H1 (cell line): ENCODE results near the gene TTC31. TPM values are rescaled to one million over a fixed set of nuclear protein-coding genes. Genes with fewer than 3 reads are reported as not detected.

Experiments used
- CTCF ChIA-PET: fragments of 300-600 bp; sonication (Branson Sonifier 250); formaldehyde crosslinking; loops from one replicate; lab custom pipeline; 2021; ENCODE audit not compliant: partially characterized antibody; lab: Charles Lee
- POLR2A ChIA-PET: fragments of 300-600 bp; sonication (Branson Sonifier 250); formaldehyde crosslinking; loops from one replicate; lab custom pipeline; 2021; ENCODE audit warnings: inconsistent platforms; ENCODE audit not compliant: partially characterized antibody; lab: Charles Lee
- DNase-seq, 2 experiments: peaks; one replicate each; pipeline versions ENCODE4 v3.0.0 to v3.0.0-alpha.2; 2010 to 2022; ENCODE audit warnings: low spot score in 2 of 2, low read depth in 1 of 2, mixed read lengths in 1 of 2
- FAIRE-seq: peaks from 2 replicates; lab custom pipeline; 2011; peaks lifted over from hg19 to GRCh38; lab: Jason Lieb, UNC
- H2AFZ ChIP-seq: 2 replicates; pipeline ENCODE4 v1.8.1; 2012; ENCODE audit warnings: low read length, inconsistent platforms
- H2AK5ac ChIP-seq: 2 replicates; pipeline ENCODE4 v1.6.1; 2013; ENCODE audit warnings: low read depth, low read length
- H2BK120ac ChIP-seq: replicated peaks from 2 replicates; pipeline ENCODE3; 2013; ENCODE audit warnings: low read depth, low read length, inconsistent platforms
- H2BK12ac ChIP-seq: 2 replicates; pipeline ENCODE4 v1.6.1; 2013; ENCODE audit warnings: low read depth, low read length
- H2BK15ac ChIP-seq: 2 replicates; pipeline ENCODE4 v1.6.1; 2013; ENCODE audit warnings: low read length
- H2BK20ac ChIP-seq: 2 replicates; pipeline ENCODE4 v1.6.1; 2013; ENCODE audit warnings: low read length
- H2BK5ac ChIP-seq: 2 replicates; pipeline ENCODE4 v1.6.1; 2013; ENCODE audit warnings: low read depth, low read length
- H3K14ac ChIP-seq: 2 replicates; pipeline ENCODE4 v1.6.1; 2013; ENCODE audit warnings: inconsistent platforms; ENCODE audit not compliant: insufficient read length
- H3K18ac ChIP-seq: 2 replicates; pipeline ENCODE4 v1.6.1; 2013; ENCODE audit warnings: low read length; ENCODE audit errors: extremely low read depth
- H3K23ac ChIP-seq: 2 replicates; pipeline ENCODE4 v1.6.1; 2013; ENCODE audit warnings: inconsistent platforms; ENCODE audit not compliant: insufficient read length
- H3K23me2 ChIP-seq: 2 replicates; pipeline ENCODE4 v1.6.1; 2013; ENCODE audit warnings: low read depth, low read length
- H3K27ac ChIP-seq: 2 replicates; pipeline ENCODE4 v1.6.1; 2011; ENCODE audit warnings: low read depth, low read length, inconsistent platforms
- H3K27me3 ChIP-seq, 4 experiments: replicated peaks in 1 of 4; 1 replicate in 1 of 4; 2 replicates in 3 of 4; pipeline versions ENCODE4 v1.6.1 to v1.8.1; 2011 to 2013; ENCODE audit warnings: low read length in 3 of 4, mild to moderate bottlenecking in 3 of 4, inconsistent platforms in 2 of 4, mixed read lengths in 2 of 4, moderate library complexity in 1 of 4; ENCODE audit not compliant: control insufficient read depth in 3 of 4, insufficient read depth in 3 of 4; ENCODE audit errors: extremely low read depth in 1 of 4
- H3K36me3 ChIP-seq, 4 experiments: 2 replicates each; pipeline versions ENCODE4 v1.6.1 to v1.8.1; 2011 to 2013; ENCODE audit warnings: mild to moderate bottlenecking in 4 of 4, low read length in 3 of 4, moderate library complexity in 2 of 4, control low read depth in 1 of 4, inconsistent platforms in 1 of 4; ENCODE audit not compliant: insufficient read depth in 4 of 4, control insufficient read depth in 2 of 4
- H3K4ac ChIP-seq: replicated peaks from 2 replicates; pipeline ENCODE3; 2013; ENCODE audit warnings: low read length, low read depth, mixed read lengths, inconsistent platforms; ENCODE audit not compliant: insufficient read length
- H3K4me1 ChIP-seq, 4 experiments: replicated peaks in 1 of 4; 1 replicate in 1 of 4; 2 replicates in 3 of 4; pipeline versions ENCODE4 v1.6.1 to v1.8.1; 2011 to 2013; ENCODE audit warnings: low read length in 3 of 4, inconsistent platforms in 2 of 4, mixed read lengths in 1 of 4; ENCODE audit not compliant: insufficient read depth in 4 of 4, control insufficient read depth in 3 of 4
- H3K4me2 ChIP-seq, 2 experiments: 2 replicates each; pipeline versions ENCODE4 v1.6.1 to v1.8.1; 2011 to 2013; ENCODE audit warnings: low read depth in 2 of 2, low read length in 2 of 2, control low read depth in 1 of 2, inconsistent platforms in 1 of 2, mild to moderate bottlenecking in 1 of 2; ENCODE audit not compliant: insufficient read depth in 1 of 2
- H3K4me3 ChIP-seq, 4 experiments: fragments of 200-600, 300-600 bp in 1 of 4; sonication (generic), shearing (Covaris generic), sonication (Bioruptor Twin) in 1 of 4; 2 replicates each; pipeline versions ENCODE4 v1.5.1 to v1.8.1; 2011 to 2016; ENCODE audit warnings: low read length in 4 of 4, low read depth in 3 of 4, control low read depth in 2 of 4, inconsistent platforms in 2 of 4, mild to moderate bottlenecking in 2 of 4, mixed read lengths in 1 of 4, moderate library complexity in 1 of 4; ENCODE audit not compliant: insufficient read depth in 2 of 4; ENCODE audit errors: extremely low read depth in 1 of 4
- H3K56ac ChIP-seq: replicated peaks from 2 replicates; pipeline ENCODE3; 2013; ENCODE audit warnings: low read depth, mild to moderate bottlenecking, mixed read lengths, low read length, inconsistent platforms; ENCODE audit not compliant: insufficient read length
- H3K79me1 ChIP-seq: 2 replicates; pipeline ENCODE4 v1.6.1; 2013; ENCODE audit warnings: low read depth, low read length, control low read depth
- H3K79me2 ChIP-seq, 2 experiments: 2 replicates each; pipeline versions ENCODE4 v1.6.1 to v1.8.1; 2012 to 2013; ENCODE audit warnings: low read length in 2 of 2, mild to moderate bottlenecking in 2 of 2, inconsistent platforms in 1 of 2; ENCODE audit not compliant: insufficient read depth in 2 of 2, control insufficient read depth in 1 of 2
- H3K9ac ChIP-seq, 4 experiments: replicated peaks in 1 of 4; 1 replicate in 1 of 4; 2 replicates in 3 of 4; pipeline versions ENCODE4 v1.6.1 to v1.8.1; 2011 to 2013; ENCODE audit warnings: low read depth in 3 of 4, low read length in 3 of 4, control low read depth in 2 of 4, mild to moderate bottlenecking in 2 of 4, moderate library complexity in 2 of 4, inconsistent platforms in 1 of 4; ENCODE audit errors: extremely low read depth in 1 of 4
- H3K9me3 ChIP-seq, 2 experiments: 2 replicates each; pipeline versions ENCODE4 v1.6.1 to v1.8.1; 2012 to 2013; ENCODE audit warnings: mild to moderate bottlenecking in 2 of 2, moderate library complexity in 2 of 2, control low read depth in 1 of 2, inconsistent platforms in 1 of 2, low read depth in 1 of 2, low read length in 1 of 2, mixed read lengths in 1 of 2; ENCODE audit not compliant: insufficient read depth in 2 of 2
- H4K20me1 ChIP-seq, 2 experiments: replicated peaks in 1 of 2; 2 replicates each; pipeline versions ENCODE3 to v1.8.1; 2011 to 2013; ENCODE audit warnings: inconsistent platforms in 2 of 2, low read length in 2 of 2, mild to moderate bottlenecking in 1 of 2; ENCODE audit not compliant: insufficient read depth in 2 of 2, control insufficient read depth in 1 of 2
- H4K5ac ChIP-seq: 2 replicates; pipeline ENCODE4 v1.6.1; 2013; ENCODE audit warnings: low read length, low read depth, mixed read lengths, inconsistent platforms; ENCODE audit not compliant: insufficient read length
- H4K8ac ChIP-seq: 2 replicates; pipeline ENCODE4 v1.8.0; 2013; ENCODE audit warnings: mild to moderate bottlenecking, moderate library complexity, low read length, inconsistent platforms; ENCODE audit not compliant: insufficient read depth; ENCODE audit errors: extremely low read depth
- H4K91ac ChIP-seq: replicated peaks from 2 replicates; pipeline ENCODE3; 2013; ENCODE audit warnings: low read length, mixed read lengths, inconsistent platforms; ENCODE audit not compliant: insufficient read length
- CREB1 ChIP-seq: IDR thresholded peaks from 2 replicates; pipeline ENCODE4 v1.6.1; 2012; ENCODE audit warnings: inconsistent platforms
- KDM4A ChIP-seq: IDR thresholded peaks from one replicate; pipeline ENCODE4 v1.7.1; 2012; ENCODE audit warnings: low read depth, mild to moderate bottlenecking, moderate library complexity, low read length, inconsistent platforms; ENCODE audit not compliant: severe bottlenecking
- RNF2 ChIP-seq: fragments of 200-900, 300-1000 bp; sonication (generic); IDR thresholded peaks from 2 replicates; pipeline ENCODE4 v1.7.1; 2016; ENCODE audit warnings: borderline replicate concordance, low read depth, mild to moderate bottlenecking, antibody characterized with exemption, low read length; ENCODE audit not compliant: poor library complexity, severe bottlenecking; ENCODE audit errors: missing control alignments
- SAP30 ChIP-seq: fragments of 300-600 bp; sonication (generic); IDR thresholded peaks from 2 replicates; pipeline ENCODE4 v1.7.1; 2012; ENCODE audit warnings: low read length, moderate library complexity, mild to moderate bottlenecking, inconsistent platforms; ENCODE audit not compliant: insufficient read depth, insufficient replicate concordance
- SP4 ChIP-seq: IDR thresholded peaks from 2 replicates; pipeline ENCODE4 v1.6.1; 2012; ENCODE audit warnings: low read length, inconsistent platforms
- SRF ChIP-seq: IDR thresholded peaks from 2 replicates; pipeline ENCODE4 v1.6.1; 2011; ENCODE audit warnings: mild to moderate bottlenecking, low read depth, low read length, moderate library complexity
- SUZ12 ChIP-seq: fragments of 200-600 bp; sonication (generic); IDR thresholded peaks from 2 replicates; pipeline ENCODE4 v1.6.1; 2012; ENCODE audit warnings: mild to moderate bottlenecking, inconsistent platforms, low read length, moderate library complexity, mixed read lengths
- TAF7 ChIP-seq: optimal IDR thresholded peaks from 2 replicates; pipeline ENCODE3; 2011; ENCODE audit warnings: low read depth, mild to moderate bottlenecking, inconsistent platforms, low read length, moderate library complexity, borderline replicate concordance
- TBP ChIP-seq: IDR thresholded peaks from 2 replicates; pipeline ENCODE4 v1.6.1; 2011; ENCODE audit warnings: low read depth, low read length, improper control_type of control experiment
- TCF12 ChIP-seq: IDR thresholded peaks from 2 replicates; pipeline ENCODE4 v1.6.1; 2011; ENCODE audit warnings: low read depth, mild to moderate bottlenecking, low read length
- WGBS, 2 experiments: shearing (Covaris generic) in 1 of 2; methylation state at CpG; one replicate each; pipeline versions ENCODE4 v1.1.6 to v1.1.7; 2013 to 2015; ENCODE audit warnings: low lambda C conversion rate in 2 of 2, mixed read lengths in 2 of 2, inconsistent platforms in 1 of 2, low coverage in 1 of 2, missing lambda C conversion rate in 1 of 2; ENCODE audit not compliant: insufficient replicate concordance in 2 of 2, insufficient coverage in 1 of 2, insufficient read length in 1 of 2; ENCODE audit errors: extremely low coverage in 1 of 2, missing lambda C conversion rate in 1 of 2; 5-methylcytosine and 5-hydroxymethylcytosine counted together
- polyA plus RNA-seq, 7 experiments: library from polyadenylated mRNA; depleted of rRNA in 3 of 7; stranded (reverse) in 5 of 7; unstranded in 2 of 7; fragments of >200 nt in 5 of 7; fragments of 200-250 nt in 2 of 7; gene quantifications; 1 replicate in 5 of 7; 2 replicates in 1 of 7; 4 replicates in 1 of 7; pipeline versions ENCODE4 v1.2.1 to v1.2.3, GENCODE V29; 2011 to 2013; ENCODE audit warnings: missing spikeins in 2 of 7, mixed read lengths in 2 of 7
- total RNA-seq: library from RNA; stranded (reverse); fragmentation: NEBNext Ultra II Directional; extraction: Animal tissue kit (Norgen Biotek cat#: 25700); gene quantifications from 2 replicates; pipeline ENCODE4 v1.2.1, GENCODE V29; 2021

Gene TTC31
- total and polyA plus RNA-seq, 2 of the 8 experiments (the other 6 are each of a cell fraction or from before 2014, with no cell fraction given) = 28.8 to 29.9 TPM

GRCh38 chr2:74441690-74442482, 41.0 kb upstream of the TTC31 start, which contains the start of gene RTKN:
Gene RTKN (minus strand): TSS chr2:74441937. CDS start chr2:74441816, 121 bp downstream.
- Histone ChIP-seq H2BK20ac (no peak within 1 kb of the TSS), H3K27me3 (no peaks in the 10 kb centered on the region; a peak in 2 of 7 replicates), H3K56ac (peak within 1 kb of the TSS; percentile 60), H4K20me1 (peaks cover 0 to 6% of the 10 kb centered on the region in 2 experiments), H2AFZ (peak within 1 kb of the TSS; percentile 79), H3K9me3 (no peaks in the 10 kb centered on the region), H3K4me3 (peak within 1 kb of the TSS; percentile 69 to 90 (median 80)), H4K8ac (peak within 1 kb of the TSS; percentile 72), H2BK12ac (peak within 1 kb of the TSS; percentile 39; the same call in 1 of the 2 replicates), H3K23ac (no peak within 1 kb of the TSS), H3K79me1 (peaks cover 13% of the 10 kb centered on the region; the same call in 1 of the 2 replicates), H3K23me2 (peaks cover 6% of the 10 kb centered on the region; the same call in 1 of the 2 replicates), H4K91ac (peak within 1 kb of the TSS; percentile 38), H3K4me2 (peak within 1 kb of the TSS; percentile 68 to 92), H3K14ac (no peak within 1 kb of the TSS), H3K27ac (peak within 1 kb of the TSS; percentile 87), H3K9ac (peak within 1 kb of the TSS; percentile 64 to 77 (median 76)), H3K79me2 (peaks cover 4 to 34% of the 10 kb centered on the region in 2 experiments; a peak in 2 of 4 replicates), H3K18ac (peak within 1 kb of the TSS; percentile 96), H2BK120ac (no peak within 1 kb of the TSS), H2AK5ac (no peak within 1 kb of the TSS), H3K4me1 (peaks cover 4 to 21% (median 14%) of the 10 kb centered on the region in 4 experiments; a peak in 6 of 7 replicates), H3K4ac (peak within 1 kb of the TSS; percentile 71), H2BK15ac (0 out of 2 replicates have a peak within 1 kb of the TSS, but pooled peaks have one; percentile 2), H4K5ac (peak within 1 kb of the TSS; percentile 72), H2BK5ac (peak within 1 kb of the TSS; percentile 81), H3K36me3 (no peaks in the 10 kb centered on the region)
- DNase-seq (peak in 1 of 2 experiments; percentile 94), FAIRE-seq (peak; percentile 78)
- POLR2A ChIA-PET = interaction anchor here (0.5 to 3.9 kb wide), 22 partner anchors 8 to 281 kb away, joined by 3 to 66 read pairs (median 6); partner anchors contain the start of genes C2orf81, CCDC142, INO80B and MRPL53
- CTCF ChIA-PET = interaction anchor here (0.8 to 2.5 kb wide), 5 partner anchors 8 to 28 kb away, joined by 3 to 5 read pairs (median 3); no protein-coding TSS in a partner anchor
- 1% methylated on average over 75 of the region's 75 CpGs; no CpG with 5 or more reads in 1 of the 2 experiments for WGBS, 2 experiments
- TF ChIP-seq TCF12 = 0 out of 2 replicates have a peak, but pooled peaks have one; percentile 4
- TF ChIP-seq CREB1 = peak; percentile 22
- TF ChIP-seq RNF2 = no peak
- peak; percentile 28 for TF ChIP-seq TAF7
- peak; percentile 53; the same call in 1 of the 2 replicates for TF ChIP-seq TBP
- no peak for TF ChIP-seq SRF
- 0 out of 2 replicates have a peak, but pooled peaks have one; percentile 24 for TF ChIP-seq SUZ12
- TF ChIP-seq KDM4A = peak; percentile 73
- no peak for TF ChIP-seq SAP30
- TF ChIP-seq SP4 = peak; percentile 64; the same call in 1 of the 2 replicates
